ENCODE data around the gene LMO2. TPM values are rescaled to one million over a fixed set of nuclear protein-coding genes. Genes with fewer than 3 reads are reported as not detected.

Gene LMO2
- total RNA-seq, 8 experiments from 2014 or later = 1.0 to 81.7 (median 12.2) TPM

Other genes starting within 250 kb of the LMO2 start
- gene C11orf91, start 191.2 kb downstream of the LMO2 start, total RNA-seq = under 1 TPM in 4 of 8 experiments, not detected in 4; 0.38 to 0.81 (median 0.66) TPM
- gene CD59, start 155.7 kb downstream of the LMO2 start, total RNA-seq = 100 to 1,000 TPM in 4 of 8 experiments, 10 to 100 TPM in 4; 33.5 to 431 (median 105) TPM
- 10 to 100 TPM; 21.0 to 46.4 (median 28.3) TPM for gene FBXO3, start 117.6 kb downstream of the LMO2 start, total RNA-seq
- 100 to 1,000 TPM; 181 to 382 (median 230) TPM for gene CAPRIN1, start 159.7 kb upstream of the LMO2 start, total RNA-seq
- 10 to 100 TPM; 20.6 to 72.2 (median 30.8) TPM for gene NAT10, start 213.6 kb upstream of the LMO2 start, total RNA-seq

Measured in motor neuron (in vitro differentiated cells).